Activated CD8-positive, alpha-beta memory T cell treated with anti-CD3 and anti-CD28 coated beads, Interleukin-2, amount 10 ng/mL, durations not matched to agents 7 days and 5 days (primary cell): ENCODE results near the gene CHST9. TPM values are rescaled to one million over a fixed set of nuclear protein-coding genes. Genes with fewer than 3 reads are reported as not detected.
"Not testable (repeated sequence)": the region's sequence is repeated elsewhere in the genome, so short reads cannot be mapped to it uniquely, and the experiment has no call there.

ENCODE experiments used
- ATAC-seq: fragments of 150-1000 bp; cut with Tn5 transposase; one replicate; pipeline ENCODE4 v1.10.0; 2021; ENCODE audit warnings: moderate library complexity
- CTCF ChIA-PET: fragments of 350-600 bp; sonication (Branson Sonifier 250); formaldehyde crosslinking; loops from one replicate; lab custom pipeline; 2021; ENCODE audit warnings: antibody characterized with exemption; lab: Charles Lee
- DNase-seq: peaks from one replicate; pipeline ENCODE4 v3.0.0-alpha.2; 2020
- H3K27ac Mint-ChIP-seq: one replicate; pipeline ENCODE4 v1.8.0; 2021; ENCODE audit warnings: mild to moderate bottlenecking, mixed read lengths
- H3K27me3 Mint-ChIP-seq: one replicate; pipeline ENCODE4 v1.8.0; 2021; ENCODE audit warnings: mixed read lengths
- H3K36me3 Mint-ChIP-seq: one replicate; pipeline ENCODE4 v1.8.0; 2021; ENCODE audit warnings: mild to moderate bottlenecking, mixed read lengths
- H3K4me1 Mint-ChIP-seq: one replicate; pipeline ENCODE4 v1.8.0; 2021; ENCODE audit warnings: mixed read lengths
- H3K4me3 Mint-ChIP-seq: one replicate; pipeline ENCODE4 v1.8.0; 2021; ENCODE audit warnings: mild to moderate bottlenecking, moderate library complexity, mixed read lengths
- H3K9me3 Mint-ChIP-seq: one replicate; pipeline ENCODE4 v1.8.0; 2022; ENCODE audit warnings: low read depth, mixed read lengths
- total RNA-seq, 2 experiments: library from RNA; stranded (reverse); gene quantifications; one replicate each; pipeline ENCODE4 v1.2.3, GENCODE V29; 2021

Gene CHST9, protein sequence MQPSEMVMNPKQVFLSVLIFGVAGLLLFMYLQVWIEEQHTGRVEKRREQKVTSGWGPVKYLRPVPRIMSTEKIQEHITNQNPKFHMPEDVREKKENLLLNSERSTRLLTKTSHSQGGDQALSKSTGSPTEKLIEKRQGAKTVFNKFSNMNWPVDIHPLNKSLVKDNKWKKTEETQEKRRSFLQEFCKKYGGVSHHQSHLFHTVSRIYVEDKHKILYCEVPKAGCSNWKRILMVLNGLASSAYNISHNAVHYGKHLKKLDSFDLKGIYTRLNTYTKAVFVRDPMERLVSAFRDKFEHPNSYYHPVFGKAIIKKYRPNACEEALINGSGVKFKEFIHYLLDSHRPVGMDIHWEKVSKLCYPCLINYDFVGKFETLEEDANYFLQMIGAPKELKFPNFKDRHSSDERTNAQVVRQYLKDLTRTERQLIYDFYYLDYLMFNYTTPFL
- total RNA-seq, result not detected

DNA sequence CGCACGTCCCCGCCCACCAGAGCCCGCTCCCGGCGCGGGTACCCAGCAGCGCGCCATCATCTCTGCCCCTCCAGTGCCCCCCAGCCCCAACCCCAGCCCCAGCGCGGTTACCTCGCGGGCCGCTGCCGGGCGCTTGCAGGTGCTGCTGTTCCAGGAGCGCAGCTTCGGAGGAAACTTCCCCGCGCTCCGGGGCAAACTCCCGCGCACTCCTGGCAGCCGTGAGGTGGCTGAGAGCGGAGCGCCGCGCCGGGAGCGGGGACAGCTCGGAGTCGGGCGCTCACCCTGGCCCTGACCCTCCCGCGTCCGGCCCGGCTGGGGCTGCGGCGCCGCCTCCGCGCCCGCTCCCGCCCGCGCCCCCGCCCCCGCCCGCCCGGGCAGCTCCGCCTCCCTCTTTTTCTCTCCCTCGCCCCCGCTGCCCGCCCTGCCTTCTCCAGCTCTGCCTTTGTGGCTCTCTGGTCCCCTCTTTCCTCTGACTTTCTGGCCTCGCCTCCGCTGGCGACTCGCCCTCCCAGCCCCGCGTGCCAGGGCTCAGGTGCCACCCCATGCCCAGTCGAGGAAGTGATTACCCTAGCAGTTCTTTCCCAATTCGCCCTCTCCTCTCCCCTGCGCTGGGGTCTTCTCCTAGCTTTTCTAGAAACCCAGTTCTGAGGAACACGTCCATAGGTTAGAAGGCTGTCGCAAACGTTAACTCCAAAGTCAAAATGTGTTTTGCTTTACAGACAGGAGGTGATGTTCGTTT is at the start of gene CHST9:
Gene CHST9 (minus strand): TSS at position 284 of the 739 bp plus-strand sequence. CDS start 42,499 bp downstream, outside the sequence.
- Mint-ChIP-seq H3K4me3 (no peak within 1 kb of the TSS), H3K9me3 (no peaks in the 10 kb centered on the region), H3K27ac (no peak within 1 kb of the TSS), H3K27me3 (peaks cover 13% of the 10 kb centered on the region), H3K4me1 (peaks cover 1% of the 10 kb centered on the region), H3K36me3 (no peaks in the 10 kb centered on the region)
- CTCF ChIA-PET, result no interaction called here
- ATAC-seq (no peak), DNase-seq (no peak)

DNA sequence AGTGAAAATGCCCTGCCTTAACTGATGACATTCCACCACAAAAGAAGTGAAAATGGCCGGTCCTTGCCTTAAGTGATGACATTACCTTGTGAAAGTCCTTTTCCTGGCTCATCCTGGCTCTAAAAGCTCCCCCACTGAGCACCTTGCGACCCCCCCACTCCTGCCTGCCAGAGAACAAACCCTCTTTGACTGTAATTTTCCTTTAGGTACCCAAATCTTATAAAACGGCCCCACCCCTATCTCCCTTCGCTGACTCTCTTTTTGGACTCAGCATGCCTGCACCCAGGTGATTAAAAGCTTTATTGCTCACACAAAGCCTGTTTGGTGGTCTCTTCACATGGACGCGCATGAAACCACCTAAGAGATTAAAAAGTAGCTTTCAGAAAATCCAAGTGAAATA is 47.2 kb upstream of the CHST9 start:
- ATAC-seq, H3K4me1 Mint-ChIP-seq, H3K27ac Mint-ChIP-seq, H3K4me3 Mint-ChIP-seq, H3K36me3 Mint-ChIP-seq, H3K27me3 Mint-ChIP-seq, CTCF ChIA-PET, DNase-seq: not testable (repeated sequence)
- peaks cover 11% of the 10 kb centered on the region for H3K9me3 Mint-ChIP-seq

DNA sequence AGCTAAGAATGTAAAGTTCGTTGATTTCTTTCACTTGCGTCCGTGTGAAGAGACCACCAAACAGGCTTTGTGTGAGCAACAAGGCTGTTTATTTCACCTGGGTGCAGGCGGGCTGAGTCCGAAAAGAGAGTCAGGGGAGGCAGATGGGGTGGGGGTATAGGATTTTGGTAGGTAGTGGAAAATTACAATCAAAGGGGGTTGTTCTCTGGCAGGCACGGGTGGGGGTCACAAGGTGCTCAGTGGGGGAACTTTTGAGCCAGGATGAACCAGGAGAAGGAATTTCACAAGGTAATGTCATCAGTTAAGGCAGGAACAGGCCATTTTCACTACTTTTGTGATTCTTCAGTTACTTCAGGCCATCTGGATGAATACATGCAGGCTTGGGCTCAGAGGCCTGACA is 46.6 kb upstream of the CHST9 start:
- peaks cover 13% of the 10 kb centered on the region for H3K9me3 Mint-ChIP-seq
- H3K4me3 Mint-ChIP-seq, CTCF ChIA-PET, DNase-seq, H3K36me3 Mint-ChIP-seq, H3K27me3 Mint-ChIP-seq, ATAC-seq, H3K4me1 Mint-ChIP-seq, H3K27ac Mint-ChIP-seq: not testable (repeated sequence)

DNA sequence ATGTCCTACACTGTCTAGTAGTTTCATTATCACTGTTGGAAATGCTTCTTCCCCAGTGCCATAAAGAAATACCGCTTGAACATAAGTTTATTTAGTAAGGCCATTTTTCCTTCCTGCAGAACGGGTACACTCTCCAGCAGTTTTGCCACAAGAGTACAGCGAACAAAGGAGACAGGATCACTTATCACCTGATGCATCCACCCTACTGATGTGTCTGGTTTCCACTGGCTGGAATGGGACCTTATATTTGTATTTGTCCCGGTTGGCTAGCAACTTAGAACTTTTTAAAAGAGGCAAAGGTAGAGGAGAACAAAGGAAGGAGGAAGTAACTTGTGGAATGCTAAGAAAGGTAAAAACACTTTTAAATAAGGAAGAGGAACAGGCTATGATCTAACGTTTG is 46.1 kb upstream of the CHST9 start:
- CTCF ChIA-PET, H3K27me3 Mint-ChIP-seq, DNase-seq, ATAC-seq, H3K27ac Mint-ChIP-seq, H3K4me3 Mint-ChIP-seq, H3K36me3 Mint-ChIP-seq, H3K4me1 Mint-ChIP-seq: not testable (repeated sequence)
- H3K9me3 Mint-ChIP-seq, result peaks cover 13% of the 10 kb centered on the region

DNA sequence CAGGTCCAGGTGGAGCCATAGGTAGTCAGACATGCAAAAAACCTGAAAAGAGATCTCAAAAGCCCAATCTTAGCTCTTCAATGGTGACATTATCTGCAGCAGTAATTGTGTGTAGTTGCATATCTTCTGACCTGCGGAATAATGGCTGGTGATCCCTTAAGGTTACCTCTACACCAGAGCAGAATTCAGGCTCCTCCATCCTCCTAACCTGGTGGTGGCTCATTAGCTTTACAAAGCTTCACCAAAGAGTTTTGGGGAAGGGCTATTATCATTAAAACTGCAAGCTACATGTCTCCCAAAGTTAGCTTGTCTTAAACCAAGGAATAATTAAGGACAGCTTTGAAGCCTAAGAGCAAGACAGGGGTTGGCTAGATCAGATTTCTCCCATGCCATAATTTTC is 42.6 kb upstream of the CHST9 start:
- Mint-ChIP-seq H3K4me3 (no peak overlapping the region), H3K27me3 (no peaks in the 10 kb centered on the region), H3K36me3 (no peaks in the 10 kb centered on the region), H3K27ac (no peak overlapping the region), H3K4me1 (no peaks in the 10 kb centered on the region), H3K9me3 (peaks cover 23% of the 10 kb centered on the region)
- CTCF ChIA-PET, result no interaction called here
- ATAC-seq, result no peak
- no peak for DNase-seq

DNA sequence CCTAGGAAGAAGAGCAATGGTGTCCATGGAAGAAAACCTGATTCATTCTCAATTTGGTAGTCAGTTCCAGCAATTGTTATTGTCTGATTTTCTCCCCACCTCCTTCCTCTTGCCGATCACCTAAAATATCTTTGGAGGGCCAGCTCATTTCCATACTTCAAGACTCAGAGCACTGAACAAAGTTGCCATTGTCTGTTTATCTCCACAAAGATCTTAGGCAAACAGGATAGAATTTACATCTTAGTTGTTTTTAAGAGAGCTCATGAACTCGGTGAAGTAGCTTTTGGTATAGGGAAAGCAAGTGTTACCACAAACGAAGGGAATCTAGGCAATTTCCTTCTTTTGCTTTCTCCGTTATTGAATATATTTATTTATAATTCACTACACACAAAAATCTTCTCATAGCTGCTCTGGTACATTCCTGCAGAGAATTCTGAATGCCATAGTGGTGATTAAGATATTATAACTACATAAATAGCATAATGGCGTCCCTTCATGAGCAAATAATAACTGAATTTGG is 41.5 kb upstream of the CHST9 start:
- Mint-ChIP-seq H3K4me1 (no peaks in the 10 kb centered on the region), H3K36me3 (no peaks in the 10 kb centered on the region), H3K27ac (no peak overlapping the region), H3K27me3 (no peaks in the 10 kb centered on the region), H3K9me3 (peaks cover 23% of the 10 kb centered on the region), H3K4me3 (no peak overlapping the region)
- CTCF ChIA-PET, result no interaction called here
- no peak for DNase-seq
- ATAC-seq, result no peak

DNA sequence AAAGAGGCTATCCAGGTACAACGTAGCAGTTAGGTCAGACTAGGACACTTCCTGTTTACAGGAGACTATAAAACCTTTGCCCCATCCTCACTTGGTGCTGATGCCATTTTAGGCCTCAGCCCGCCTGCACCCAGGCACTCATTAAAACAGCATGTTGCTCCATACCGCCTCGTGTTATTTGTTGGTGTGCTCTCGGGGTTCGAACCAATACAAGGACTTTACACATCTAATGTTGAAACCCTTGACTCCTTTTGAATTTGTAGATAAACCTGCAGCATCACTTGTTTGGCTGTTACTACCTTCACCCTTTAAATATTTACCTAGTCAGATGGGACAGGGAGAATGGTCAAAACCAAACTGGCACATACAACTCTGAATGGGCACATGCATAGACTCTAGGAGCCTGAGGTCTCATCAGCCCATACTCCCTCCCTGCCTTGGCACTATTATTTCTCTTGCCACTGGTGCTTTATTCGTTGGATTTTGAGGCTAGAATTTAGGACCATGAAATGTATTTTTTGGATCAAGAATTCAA is 40.9 kb upstream of the CHST9 start:
- no peaks in the 10 kb centered on the region for H3K4me1 Mint-ChIP-seq
- no peak overlapping the region for H3K27ac Mint-ChIP-seq
- H3K27me3 Mint-ChIP-seq, result no peaks in the 10 kb centered on the region
- CTCF ChIA-PET, result no interaction called here
- ATAC-seq (no peak), DNase-seq (no peak)
- no peak overlapping the region for H3K4me3 Mint-ChIP-seq
- H3K9me3 Mint-ChIP-seq, result peaks cover 18% of the 10 kb centered on the region
- H3K36me3 Mint-ChIP-seq, result no peaks in the 10 kb centered on the region

DNA sequence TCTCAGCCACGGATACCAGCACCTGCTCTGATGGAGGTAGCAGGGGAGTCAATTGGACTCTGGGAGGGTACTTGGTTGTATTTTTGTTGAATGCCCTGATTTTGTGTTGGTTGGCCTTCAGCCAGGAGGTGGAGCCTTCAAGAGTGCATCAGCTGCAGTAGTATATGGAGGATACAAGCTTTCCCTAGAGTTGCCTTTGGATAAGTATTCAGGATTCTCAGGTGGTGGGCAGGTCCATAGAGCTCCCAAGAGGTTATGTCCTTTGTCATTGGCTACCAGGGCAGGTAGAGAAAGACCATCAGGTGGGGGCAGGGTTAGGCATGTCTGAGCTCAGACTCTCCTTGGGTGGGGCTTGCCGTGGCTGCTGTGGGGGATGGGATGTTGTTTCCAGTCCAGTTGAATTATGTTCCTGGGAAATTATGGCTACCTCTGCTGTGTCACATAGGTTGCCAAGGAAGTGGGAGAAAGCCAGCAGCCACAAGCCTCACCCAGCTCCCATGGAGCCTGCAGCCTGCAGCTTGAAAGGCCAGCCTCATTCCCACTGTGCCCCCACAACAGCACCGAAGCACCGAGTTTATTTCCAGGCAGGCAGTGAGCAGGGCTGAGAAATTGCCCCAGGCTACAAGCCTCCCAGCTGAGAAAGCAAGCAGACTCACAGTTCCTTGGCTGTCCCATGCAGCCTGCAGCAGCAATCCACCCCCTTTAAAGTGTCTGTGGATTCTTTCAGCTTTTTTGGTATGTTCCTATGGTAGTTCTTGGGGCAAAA is 38.6 kb upstream of the CHST9 start:
- H3K36me3 Mint-ChIP-seq, result no peaks in the 10 kb centered on the region
- no peaks in the 10 kb centered on the region for H3K4me1 Mint-ChIP-seq
- no peak for ATAC-seq
- H3K4me3 Mint-ChIP-seq, result no peak overlapping the region
- CTCF ChIA-PET, result no interaction called here
- H3K9me3 Mint-ChIP-seq, result peaks cover 17% of the 10 kb centered on the region
- H3K27me3 Mint-ChIP-seq, result no peaks in the 10 kb centered on the region
- no peak overlapping the region for H3K27ac Mint-ChIP-seq
- DNase-seq, result no peak

DNA sequence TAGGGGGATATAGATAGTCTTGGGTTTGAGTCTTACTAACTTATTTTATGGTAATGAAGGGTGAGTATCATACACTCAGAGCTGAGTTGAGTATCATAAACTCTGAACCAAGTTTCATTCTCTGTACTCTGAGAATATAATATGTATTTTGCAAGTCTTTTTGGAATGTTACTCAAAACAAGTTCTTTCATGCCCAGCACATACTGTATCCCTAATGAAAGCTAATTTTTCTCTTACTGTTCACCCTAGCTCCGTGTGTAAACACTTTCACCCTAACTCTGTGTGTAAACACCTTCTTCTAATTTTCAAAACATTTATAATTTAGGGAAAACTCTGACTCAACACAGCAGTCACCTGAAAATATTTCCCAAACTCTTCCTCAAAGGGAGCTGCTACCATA is 29.7 kb upstream of the CHST9 start:
- ATAC-seq, result no peak
- CTCF ChIA-PET, result no interaction called here
- no peak for DNase-seq
- H3K27me3 Mint-ChIP-seq, result no peaks in the 10 kb centered on the region
- no peaks in the 10 kb centered on the region for H3K36me3 Mint-ChIP-seq
- H3K9me3 Mint-ChIP-seq, result peaks cover 8% of the 10 kb centered on the region
- no peak overlapping the region for H3K27ac Mint-ChIP-seq
- H3K4me3 Mint-ChIP-seq, result no peak overlapping the region
- no peaks in the 10 kb centered on the region for H3K4me1 Mint-ChIP-seq

DNA sequence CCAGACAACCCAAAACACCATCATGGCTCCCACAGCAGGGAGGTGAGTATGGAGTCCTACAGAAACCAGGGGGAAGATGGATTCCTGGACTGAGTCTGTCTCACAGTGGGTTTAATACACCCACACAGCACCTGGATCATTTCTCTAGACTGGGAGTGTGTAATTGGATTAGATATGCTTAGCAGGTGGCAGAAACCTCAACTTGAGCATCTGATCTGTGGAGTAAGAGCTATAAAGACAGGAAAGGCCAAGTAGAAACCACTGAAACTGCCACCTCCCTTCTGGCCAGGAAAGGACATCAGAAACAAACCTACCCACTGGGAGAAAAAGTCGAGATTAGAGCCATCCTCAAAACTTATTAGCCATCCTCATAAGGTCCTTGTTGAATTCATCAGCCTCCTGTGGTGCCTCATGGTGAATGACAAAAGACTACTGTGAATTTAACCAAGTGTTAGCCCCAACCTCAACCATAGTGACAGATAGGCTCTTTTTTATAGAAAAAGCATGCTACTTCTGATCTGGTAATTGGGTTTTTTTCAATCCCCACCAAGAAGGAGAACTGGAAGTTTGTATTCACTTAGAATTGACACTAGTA is 28.1 kb upstream of the CHST9 start:
- H3K27me3 Mint-ChIP-seq, result no peaks in the 10 kb centered on the region
- no peak overlapping the region for H3K27ac Mint-ChIP-seq
- H3K4me1 Mint-ChIP-seq, result no peaks in the 10 kb centered on the region
- CTCF ChIA-PET, result no interaction called here
- ATAC-seq, result no peak
- H3K9me3 Mint-ChIP-seq, result peaks cover 8% of the 10 kb centered on the region
- no peak overlapping the region for H3K4me3 Mint-ChIP-seq
- no peak for DNase-seq
- H3K36me3 Mint-ChIP-seq, result no peaks in the 10 kb centered on the region

DNA sequence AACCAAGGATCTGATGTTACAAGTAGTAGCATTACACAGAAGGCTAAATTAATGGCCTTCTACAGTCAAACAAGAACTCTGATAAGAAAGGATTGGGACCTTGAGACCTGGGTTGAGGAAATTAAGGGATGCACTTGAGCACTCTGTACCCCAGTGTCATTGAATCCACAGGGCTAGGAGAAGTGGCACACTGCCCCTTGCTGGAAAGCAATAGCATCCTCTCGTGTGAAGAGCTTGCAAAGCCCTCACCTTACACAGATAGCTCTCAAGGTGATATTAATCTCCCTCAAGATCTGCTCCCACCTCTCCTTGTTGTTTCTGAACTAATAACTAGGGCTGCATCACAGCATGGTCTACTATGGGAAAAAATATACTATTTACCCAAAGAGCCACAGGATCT is 26.5 kb upstream of the CHST9 start:
- H3K9me3 Mint-ChIP-seq, result peaks cover 8% of the 10 kb centered on the region
- no peak overlapping the region for H3K27ac Mint-ChIP-seq
- no peak for ATAC-seq
- no peaks in the 10 kb centered on the region for H3K4me1 Mint-ChIP-seq
- DNase-seq, result no peak
- CTCF ChIA-PET, result no interaction called here
- H3K27me3 Mint-ChIP-seq, result no peaks in the 10 kb centered on the region
- no peaks in the 10 kb centered on the region for H3K36me3 Mint-ChIP-seq
- H3K4me3 Mint-ChIP-seq, result no peak overlapping the region

DNA sequence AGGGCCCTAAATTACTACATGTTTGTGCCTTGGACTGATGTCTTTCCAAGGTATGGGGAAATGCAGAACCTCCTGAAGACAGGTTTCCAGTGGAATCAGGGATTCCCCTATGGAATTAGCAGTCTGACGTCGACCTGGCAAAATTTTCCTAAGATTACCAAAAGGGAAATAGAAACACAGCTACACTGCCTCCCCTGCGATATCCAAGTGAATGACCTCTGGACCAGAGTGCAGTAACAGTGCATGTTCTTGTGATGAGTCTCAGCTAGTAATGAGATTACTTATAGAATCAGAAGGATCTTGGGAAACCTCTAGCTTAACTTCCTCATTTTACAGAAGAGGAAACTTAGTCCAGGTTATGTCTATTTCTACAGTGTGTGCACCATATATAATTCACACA is 21.3 kb upstream of the CHST9 start:
- no peaks in the 10 kb centered on the region for H3K4me1 Mint-ChIP-seq
- H3K27ac Mint-ChIP-seq, result no peak overlapping the region
- no peaks in the 10 kb centered on the region for H3K36me3 Mint-ChIP-seq
- H3K27me3 Mint-ChIP-seq, result no peaks in the 10 kb centered on the region
- H3K9me3 Mint-ChIP-seq, result peaks cover 10% of the 10 kb centered on the region
- CTCF ChIA-PET, result no interaction called here
- no peak for ATAC-seq
- no peak for DNase-seq
- no peak overlapping the region for H3K4me3 Mint-ChIP-seq

DNA sequence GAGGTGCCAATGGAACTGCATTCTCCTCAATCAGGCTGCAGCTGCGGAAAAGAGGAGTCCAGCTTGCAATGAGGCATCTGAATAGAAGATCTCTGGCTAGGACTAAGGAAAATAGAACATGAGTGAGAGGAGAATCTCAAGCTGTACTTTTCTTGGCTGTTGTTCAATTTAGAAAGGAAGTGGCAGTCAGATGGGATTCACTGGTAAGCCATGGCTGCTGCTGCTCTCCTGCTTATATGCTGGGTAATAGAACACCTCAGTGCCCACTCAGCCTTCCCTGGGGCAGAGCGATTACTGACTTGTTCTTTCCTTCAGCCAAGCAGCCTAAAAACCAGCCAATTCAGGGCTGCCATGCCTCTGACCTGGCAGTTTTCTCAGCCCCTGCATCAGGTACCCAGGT is 17.6 kb upstream of the CHST9 start:
- Mint-ChIP-seq H3K27ac (no peak overlapping the region), H3K9me3 (peaks cover 2% of the 10 kb centered on the region), H3K4me1 (no peaks in the 10 kb centered on the region), H3K36me3 (no peaks in the 10 kb centered on the region), H3K27me3 (no peaks in the 10 kb centered on the region), H3K4me3 (no peak overlapping the region)
- DNase-seq (no peak), ATAC-seq (no peak)
- CTCF ChIA-PET, result no interaction called here
